Fibroblast of the aortic adventitia (primary cell): ENCODE measurements around the gene AKAP10. TPM values are rescaled to one million over a fixed set of nuclear protein-coding genes. Genes with fewer than 3 reads are reported as not detected.
A peak's percentile ranks its signal among the peaks of the same experiment; 100 is the strongest.

Experiments used
- DNase-seq: peaks from one replicate; pipeline ENCODE4 v3.0.0-alpha.2; 2010; ENCODE audit warnings: low read depth
- H3K4me3 ChIP-seq: 2 replicates; pipeline ENCODE4 v1.5.1; 2011; ENCODE audit warnings: low read depth, mild to moderate bottlenecking, control low read depth, low read length, moderate library complexity
- CTCF ChIP-seq: IDR thresholded peaks from 2 replicates; pipeline ENCODE4 v1.5.1; 2011; ENCODE audit warnings: mild to moderate bottlenecking, low read length, control low read depth, inconsistent platforms; ENCODE audit not compliant: insufficient read depth
- total RNA-seq: library from RNA; depleted of rRNA; stranded (reverse); fragments of >200 nt; gene quantifications from 2 replicates; pipeline ENCODE4 v1.2.3, GENCODE V29; 2012; ENCODE audit warnings: low replicate concordance

Gene AKAP10
- total RNA-seq, 1 donor = 26.8 TPM

- peak; percentile 67 for TF ChIP-seq CTCF
- no peak overlapping the region for H3K4me3 ChIP-seq
- DNase-seq = peak; percentile 86
These were observed 15.4 kb upstream of the AKAP10 start for GRCh38 chr17:19992803-19993713.

DNA sequence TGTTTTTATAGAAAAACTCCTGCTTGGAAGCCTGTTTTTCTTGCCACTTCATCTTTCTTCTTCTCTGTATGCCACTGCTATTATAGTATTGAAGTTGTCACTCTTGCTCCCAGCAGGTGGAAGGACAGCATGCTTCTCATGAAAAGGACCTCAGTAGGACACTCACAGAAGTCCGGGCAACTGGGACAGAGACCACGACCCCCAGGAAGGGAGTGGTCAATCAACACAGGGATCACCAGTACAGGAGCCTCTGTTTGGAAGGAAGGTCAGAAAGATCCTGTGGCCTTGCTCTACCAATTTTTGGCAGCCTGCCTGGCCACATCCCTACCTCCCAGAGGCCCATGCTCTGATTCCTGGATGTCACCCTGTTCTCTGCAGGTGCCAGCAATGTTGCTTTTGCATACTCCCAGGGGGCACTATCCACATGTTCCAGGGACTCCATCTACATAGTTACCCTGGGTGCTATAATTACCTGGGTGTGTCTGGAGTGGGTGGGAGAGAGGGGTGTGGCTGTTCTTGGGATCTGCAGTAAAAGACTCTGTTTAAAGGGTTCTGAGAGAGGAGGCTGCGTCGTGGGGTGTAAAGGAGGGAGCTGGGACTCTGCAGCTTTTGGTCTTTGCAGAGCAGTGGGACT is 13.7 kb upstream of the AKAP10 start:
- TF ChIP-seq CTCF = no peak
- no peak for DNase-seq
- H3K4me3 ChIP-seq = no peak overlapping the region

GRCh38 chr17:19987897-19988296 is 10.3 kb upstream of the AKAP10 start:
- no peak overlapping the region for H3K4me3 ChIP-seq
- no peak for TF ChIP-seq CTCF
- DNase-seq = no peak

GRCh38 chr17:19986941-19987861 is 9.6 kb upstream of the AKAP10 start:
- no peak for DNase-seq
- H3K4me3 ChIP-seq = no peak overlapping the region
- no peak for TF ChIP-seq CTCF

DNA sequence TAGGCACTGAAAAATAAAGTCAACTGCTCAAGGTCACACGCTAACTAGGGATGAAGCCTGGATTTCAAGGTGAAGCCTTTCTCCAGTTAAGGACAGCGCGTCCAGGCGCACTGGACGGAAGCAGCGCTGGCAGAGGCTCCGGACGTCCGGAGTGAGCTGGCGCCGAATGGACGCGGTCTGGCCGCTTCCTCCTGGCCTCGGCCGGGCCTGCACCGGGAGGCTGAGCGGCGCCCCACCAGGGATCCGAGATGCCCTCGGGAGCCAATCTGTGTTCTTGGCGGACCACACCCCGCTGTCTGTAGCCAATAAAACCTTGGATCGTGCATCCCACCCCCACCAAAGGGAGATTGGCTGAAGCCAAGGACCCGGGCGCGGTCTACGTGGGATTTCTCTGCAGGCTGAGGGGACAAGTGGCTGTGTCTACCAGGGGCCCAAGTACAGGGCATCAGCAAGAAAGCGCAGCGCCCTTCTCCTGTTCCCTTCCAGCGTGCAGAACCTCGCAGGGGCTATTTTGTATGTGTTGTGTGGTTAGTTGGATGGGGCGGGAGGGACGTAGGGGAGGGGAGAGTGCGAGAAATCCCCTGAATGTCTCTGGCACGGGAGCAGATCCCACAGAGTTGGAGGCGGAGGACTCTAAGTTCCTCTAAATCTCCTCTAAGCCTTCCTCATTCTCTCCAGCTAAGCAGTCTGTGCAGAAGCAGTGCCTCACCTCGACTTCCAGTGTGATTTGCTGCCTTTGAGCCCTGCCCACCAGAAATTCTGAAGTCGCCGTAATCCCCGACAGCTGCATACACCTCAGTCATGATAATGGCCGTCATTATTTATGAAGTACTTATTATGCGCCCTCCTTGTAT is 2.5 kb upstream of the AKAP10 start:
- TF ChIP-seq CTCF = no peak
- no peak overlapping the region for H3K4me3 ChIP-seq
- DNase-seq = no peak

DNA sequence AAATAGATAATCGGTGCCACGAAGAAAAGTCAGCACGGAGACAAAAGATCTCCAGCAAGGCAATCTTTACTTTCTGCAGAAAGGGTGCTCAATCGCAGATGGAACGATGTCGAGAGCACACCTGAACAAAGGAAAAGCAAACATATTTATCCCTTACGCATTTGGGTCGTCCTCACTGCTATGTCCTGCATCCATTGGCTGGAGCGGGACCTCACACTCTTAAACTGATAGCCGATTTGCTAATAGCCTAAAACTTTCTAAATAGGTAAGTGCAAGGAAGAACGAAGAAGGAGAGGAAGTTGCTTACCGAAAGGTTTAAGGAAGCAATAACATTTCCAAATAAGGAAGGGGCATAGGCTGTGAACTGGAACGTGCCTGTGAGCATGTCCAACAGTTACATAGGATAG is 1.2 kb upstream of the AKAP10 start:
- DNase-seq = no peak
- H3K4me3 ChIP-seq = no peak overlapping the region
- TF ChIP-seq CTCF = no peak
